Measurements from ENCODE around the gene GSG1L.

Gene GSG1L

DNA sequence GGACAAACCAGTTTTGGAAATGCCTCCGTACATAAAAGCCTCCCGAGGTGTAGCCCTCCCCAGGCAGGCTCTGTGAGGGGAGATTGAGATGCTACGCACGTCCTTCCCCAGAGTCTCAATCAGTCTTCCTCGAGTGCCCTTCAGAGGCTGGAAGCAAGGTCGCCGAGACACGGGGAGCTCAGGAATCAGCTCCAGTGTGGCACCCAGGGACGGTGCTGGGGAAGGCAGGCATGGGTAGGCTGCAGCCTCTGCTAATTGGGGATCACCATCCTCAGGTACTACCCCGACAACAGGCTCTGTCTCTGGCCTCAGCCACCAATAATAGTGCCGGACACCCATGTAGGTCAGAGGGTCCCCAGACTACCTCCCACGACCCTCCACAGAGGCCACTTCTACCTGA, 28.1 kb upstream of the GSG1L start:
- no peak for DNase-seq (ENCODE audit: low spot score)

DNA sequence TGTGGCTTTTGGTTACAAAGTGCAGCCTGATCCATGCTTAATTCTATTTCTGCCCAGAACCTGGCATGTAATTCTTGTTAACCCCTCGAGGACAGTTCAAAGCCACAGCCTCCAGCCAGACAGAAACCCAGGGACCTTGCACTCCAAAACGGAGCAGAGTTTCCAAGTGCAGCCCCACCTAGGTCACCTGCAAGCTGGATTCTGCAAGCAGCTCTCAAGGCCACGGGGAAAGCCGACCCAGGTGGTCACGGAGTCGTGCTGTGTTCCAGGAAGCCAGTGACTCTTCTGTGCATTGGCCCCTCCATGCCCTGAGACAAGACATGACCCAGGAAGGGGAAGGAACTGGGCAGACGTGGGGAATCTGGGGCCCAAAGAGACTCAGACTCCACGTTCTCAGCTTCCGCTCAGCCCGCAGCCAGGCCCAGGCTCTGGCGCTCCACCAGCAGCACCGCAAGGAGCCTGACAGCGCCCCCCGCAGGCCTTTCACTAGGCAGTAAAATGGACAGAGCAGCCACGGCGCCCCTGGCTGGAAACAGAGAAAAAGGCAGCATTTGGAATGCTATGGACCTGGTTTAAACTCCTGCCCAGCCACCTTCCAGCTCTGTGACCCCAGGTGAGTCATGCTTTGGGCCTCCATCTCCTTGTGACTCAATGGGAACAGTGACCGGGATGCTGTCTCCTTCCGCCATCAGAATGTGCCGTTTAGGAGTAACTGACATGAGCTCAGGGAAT, 27.3 kb upstream of the GSG1L start:
- DNase-seq (ENCODE audit: low spot score): no peak

DNA sequence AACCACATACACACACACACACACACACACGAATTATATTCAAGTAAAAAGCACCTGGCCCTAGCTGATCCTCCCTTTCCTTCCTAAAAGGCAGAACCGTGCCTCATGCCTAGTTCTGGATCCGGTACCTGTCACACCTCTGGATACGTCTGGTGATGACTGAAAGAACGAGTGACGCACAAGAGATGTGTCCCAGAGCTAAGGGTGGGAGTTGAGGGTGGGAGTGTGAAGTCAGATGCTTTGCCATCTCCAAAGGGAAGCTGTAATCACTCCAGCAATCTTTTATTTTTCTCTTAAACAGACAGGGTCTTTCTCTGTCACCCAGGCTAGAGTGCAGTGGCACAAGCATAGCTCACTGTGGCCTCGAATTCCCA, 26.5 kb upstream of the GSG1L start:
- no peak for DNase-seq (ENCODE audit: low spot score)

DNA sequence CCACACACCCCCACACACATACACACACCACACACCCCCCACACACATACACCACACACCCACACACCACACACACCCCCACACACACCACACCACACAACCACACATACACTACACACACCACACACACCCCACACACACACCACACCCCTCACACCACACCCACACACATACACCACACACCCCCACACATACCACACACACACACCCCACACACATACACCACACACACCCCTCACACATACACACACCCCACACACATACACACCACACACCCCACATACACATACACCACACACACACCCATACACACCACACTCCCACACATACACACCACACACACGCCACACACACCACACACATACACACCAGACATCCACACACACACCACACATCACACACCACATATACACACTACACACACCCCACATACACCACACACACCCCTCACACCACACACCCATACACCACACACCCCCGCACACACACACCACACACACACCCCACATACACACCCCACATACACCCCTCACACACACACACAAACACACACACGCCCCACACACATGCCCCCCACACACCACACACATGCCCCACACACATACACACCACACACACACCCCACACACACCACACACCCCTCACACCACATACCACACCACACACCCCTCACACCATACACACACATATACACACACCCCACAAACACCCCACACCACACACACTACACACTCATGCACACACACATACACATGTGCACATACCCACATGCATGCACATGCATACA, 25.9 kb upstream of the GSG1L start:
- no peak for DNase-seq (ENCODE audit: low spot score)

DNA sequence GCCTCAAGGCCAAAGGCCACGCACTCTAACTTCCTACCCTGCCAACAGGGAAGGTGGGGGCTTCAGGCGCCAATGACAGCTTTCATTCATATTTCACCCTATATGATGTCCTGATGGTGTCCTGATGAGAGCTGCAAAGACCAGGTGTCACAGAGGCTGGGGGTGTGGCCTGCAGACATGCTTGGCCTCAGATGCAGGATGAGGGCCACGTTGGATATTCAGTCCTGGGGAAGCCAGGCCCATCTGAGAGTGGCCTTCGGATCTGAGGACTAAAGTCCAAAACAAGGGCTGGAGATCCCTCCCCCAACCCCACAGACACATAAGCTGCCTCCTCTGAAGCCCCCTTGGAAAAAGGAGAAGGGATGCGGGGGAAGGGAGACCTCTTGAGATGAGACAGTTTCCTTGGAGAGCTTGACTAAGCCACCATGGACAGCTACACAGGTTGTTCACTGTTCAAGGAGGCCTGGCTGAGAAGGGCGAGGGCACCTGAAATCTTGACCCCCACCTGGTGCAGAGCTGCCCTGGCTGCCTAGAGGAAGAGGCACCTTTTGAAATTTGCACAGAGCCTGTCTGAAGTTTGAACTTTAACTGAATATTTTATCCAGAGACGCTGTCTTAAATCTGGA, 24.3 kb upstream of the GSG1L start:
- no peak for DNase-seq (ENCODE audit: low spot score)

DNA sequence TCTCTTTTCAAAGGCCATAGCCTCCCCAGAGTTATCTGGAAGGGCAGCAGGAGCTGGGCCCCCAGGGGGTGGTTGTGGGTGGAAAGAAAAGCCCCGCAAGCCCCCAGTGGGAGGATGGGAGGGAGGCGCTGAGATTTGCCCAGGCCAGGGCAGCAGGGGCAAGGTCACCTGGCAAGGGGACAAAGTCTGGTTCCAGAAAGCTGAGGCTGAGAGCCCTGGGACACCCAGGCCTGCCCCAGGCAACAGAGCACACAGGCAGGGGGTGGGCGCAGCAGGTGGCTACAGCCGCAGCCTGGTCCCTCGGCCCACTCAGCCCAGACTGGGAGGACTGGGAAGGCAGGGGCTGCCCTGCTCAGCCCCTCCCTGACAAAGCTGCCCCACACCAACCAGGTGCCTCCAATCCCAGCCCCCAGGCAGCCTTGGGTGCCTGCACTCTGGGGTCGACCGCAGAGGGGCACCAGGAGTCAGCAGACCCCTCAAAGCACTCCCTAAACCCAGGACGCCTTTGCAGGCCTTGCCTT, 23.7 kb upstream of the GSG1L start:
- no peak for DNase-seq (ENCODE audit: low spot score)

DNA sequence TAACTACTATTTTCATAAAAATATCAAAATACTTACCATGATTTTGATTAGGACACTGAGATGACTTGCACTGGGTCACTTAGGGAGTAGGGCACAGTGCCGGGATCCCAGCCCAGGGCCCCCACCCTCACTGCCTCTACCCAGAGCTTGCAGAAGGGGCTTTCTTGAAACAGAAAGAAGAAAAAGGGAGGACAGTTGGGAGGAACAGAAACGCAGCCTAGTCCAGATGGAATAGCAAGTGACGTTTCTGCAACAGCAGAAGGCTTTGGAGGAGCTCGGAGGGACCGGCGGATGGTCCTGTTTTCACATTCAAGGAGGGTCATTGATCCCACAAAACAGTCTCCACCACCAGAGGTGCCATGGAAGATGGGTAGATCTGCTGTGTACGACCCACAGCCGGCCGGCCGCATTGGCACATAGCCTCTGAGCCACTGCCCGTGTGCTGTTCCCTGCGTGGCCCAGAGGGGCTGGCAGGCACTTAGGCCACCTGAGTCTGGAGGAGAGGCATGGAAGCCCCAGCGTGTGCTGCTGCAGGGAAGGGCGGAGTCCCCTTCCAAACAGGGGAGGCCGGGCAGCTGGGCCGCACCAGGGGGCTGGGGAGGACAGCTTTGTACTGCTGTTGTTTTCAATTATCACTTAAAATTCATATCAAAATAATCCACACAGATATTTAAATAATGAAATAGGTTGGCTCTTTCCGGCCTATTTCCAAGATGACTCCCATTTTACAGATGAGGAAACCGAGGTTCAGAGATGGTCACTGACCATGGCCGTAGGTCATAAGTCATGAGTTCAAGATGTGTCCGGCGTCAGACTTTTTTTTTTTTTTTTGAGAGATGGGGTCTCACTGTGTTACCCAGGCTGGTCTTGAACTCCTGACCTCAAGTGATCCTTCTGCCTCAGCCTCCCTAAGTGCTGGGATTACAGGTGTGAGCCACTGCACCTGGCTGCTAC, 22.9 kb upstream of the GSG1L start:
- DNase-seq (ENCODE audit: low spot score): no peak

DNA sequence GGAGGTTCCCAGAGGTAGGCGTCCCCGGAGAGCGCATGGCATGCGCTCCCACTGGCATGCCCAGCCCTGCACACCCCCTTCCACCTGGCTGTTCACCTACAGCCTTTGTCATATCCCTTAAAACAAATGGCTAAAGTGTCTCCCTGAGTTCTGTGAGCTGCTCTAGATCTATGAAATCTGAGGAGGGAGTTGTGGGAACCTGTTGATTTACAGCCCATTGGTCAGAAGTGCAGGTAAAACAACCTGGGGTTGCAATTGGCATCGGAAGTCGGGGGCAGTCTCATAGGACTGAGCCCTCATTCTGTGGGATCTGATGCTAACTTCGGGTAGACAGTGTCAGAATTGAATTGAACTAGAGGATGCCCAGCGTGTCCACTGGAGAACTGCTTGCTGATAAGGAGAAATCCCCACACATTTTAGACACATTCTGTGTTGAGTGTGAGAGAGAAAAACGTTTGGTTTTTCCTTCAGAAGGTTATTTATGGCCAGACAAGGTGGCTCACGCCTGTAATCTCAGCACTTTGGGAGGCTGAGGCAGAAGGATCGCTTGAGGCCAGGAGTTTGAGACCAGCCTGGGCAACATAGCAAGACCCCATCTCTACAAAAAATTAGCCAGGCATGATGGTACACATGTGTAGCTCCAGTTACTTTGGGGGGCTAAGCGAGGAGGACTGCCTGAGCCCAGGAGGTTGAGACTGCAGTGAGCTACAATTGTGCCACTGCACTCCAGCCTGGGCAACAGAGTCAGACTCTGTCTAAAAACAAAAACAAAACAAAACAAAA, 22.1 kb upstream of the GSG1L start:
- DNase-seq (ENCODE audit: low spot score): no peak

DNA sequence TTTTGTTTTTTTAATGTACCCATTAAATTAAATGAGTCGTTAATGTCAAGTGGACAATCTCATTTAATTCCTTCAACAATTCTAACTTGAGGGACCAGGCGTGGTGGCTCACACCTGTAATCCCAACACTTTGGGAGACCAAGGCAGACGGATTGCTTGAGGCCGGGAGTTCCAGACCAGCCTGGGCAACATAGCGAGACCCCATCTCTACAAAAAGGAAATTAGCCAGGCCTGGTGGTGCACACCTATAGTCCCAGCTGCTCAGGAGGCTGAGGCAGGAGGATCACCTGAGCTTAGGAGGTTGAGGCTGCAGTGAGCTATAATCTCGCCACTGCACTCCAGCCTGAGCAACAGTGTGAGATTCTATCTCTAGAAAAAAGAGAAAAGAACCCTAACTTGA, 20.7 kb upstream of the GSG1L start:
- no peak for DNase-seq (ENCODE audit: low spot score)

DNA sequence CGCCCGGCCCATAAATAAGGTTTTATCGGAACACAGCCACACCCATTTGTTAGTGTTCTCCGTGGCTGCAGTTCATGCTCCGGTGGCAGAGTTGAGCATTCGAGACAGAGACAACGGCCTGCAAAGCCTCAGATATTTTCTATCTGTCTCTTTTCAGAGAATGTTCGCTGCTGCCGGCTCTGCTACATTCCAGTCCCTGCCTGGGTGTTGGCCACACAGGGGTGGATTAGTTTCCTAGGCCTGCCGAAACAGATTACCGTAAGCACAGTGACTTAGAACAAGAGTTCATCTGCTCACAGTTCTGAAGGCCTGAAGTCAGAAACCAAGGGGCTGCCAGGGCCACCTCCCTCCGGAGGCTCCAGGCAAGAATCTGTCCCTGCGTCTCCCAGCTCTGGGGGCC, 19.1 kb upstream of the GSG1L start:
- DNase-seq (ENCODE audit: low spot score): no peak

DNA sequence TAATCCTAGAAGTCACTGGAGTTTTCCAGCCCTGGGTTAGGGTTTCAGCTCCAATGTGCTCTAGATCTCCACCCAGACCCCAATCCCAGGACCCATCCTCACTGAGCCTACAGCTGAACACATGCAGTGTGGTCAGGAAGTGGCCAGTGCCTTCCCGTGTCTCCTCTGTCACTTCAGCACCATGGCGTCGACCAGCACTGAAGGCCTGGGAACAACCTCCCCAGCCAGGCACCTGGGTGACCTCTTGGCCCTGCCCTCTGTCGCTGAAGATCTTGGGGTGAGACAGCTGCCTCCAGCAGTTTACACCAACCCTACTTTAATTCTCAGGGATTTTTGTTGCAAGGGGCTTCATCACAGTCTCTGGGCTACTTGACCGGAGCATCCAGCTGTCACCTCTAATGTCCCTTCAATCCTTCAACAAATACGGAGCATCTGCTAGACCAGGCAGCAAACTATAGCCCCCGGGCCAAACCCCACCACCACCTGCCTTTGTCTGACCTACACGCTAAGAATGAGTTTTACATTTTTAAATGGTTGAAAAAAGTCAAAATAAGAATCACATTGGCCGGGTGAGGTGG, 18.0 kb upstream of the GSG1L start:
- no peak for DNase-seq (ENCODE audit: low spot score)

DNA sequence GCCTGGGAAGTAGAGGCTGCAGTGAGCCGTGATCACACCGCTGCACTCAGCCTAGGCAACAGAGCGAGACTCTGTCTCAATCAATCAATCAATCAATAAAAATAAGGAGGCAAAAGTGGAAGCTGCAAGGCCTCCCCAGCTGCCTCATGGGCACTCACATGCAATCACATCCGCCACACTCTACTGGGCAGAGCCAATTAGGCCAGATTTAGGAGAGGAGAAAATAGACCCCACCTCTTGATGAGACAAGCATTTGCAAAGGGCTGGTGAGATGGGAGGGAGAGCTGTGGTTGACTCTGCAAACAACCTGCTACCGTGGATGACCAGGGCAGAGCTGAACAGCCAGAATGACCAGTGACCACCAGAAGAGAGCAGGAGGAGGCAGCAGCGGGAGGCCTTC, 14.7 kb upstream of the GSG1L start:
- DNase-seq (ENCODE audit: low spot score): no peak

DNA sequence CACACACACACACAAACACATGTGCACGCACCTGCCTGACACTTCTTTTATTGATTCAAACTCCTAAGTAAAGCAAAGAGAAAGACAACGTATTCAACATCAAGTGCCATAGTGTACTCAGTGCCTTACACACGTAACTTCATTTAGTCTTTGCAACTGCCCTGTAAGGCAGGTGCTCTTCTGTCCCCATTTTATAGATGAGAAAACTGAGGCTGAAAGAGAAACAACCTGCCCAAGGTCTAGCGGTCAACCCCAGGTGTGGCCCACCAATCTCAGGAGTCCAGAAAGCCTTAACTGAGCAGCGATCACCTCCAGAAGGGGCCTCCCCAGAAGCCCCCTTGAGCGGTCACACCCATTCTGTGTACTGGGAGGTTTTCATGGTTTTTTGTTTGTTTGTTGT, 10.3 kb upstream of the GSG1L start:
- no peak for DNase-seq (ENCODE audit: low spot score)

DNA sequence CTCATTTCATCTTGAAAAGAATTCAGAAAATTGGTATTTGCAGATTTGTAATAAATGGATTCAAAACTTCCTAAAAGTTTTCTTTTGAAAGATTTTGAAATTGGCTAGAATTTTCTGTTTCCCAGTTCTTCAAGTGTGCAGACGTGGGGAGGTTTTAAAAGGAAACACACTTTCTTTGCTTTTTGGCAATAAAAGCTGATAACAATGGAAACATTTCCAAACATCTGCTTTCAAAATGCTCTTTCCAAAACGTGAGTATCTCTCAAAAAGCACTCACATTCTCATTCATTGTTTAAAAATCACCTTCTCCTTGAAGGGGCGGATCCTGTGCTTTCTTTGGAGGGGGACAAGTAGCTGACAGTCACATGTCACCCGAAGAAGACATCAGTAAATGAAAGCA, 8.6 kb upstream of the GSG1L start:
- DNase-seq (ENCODE audit: low spot score): no peak

DNA sequence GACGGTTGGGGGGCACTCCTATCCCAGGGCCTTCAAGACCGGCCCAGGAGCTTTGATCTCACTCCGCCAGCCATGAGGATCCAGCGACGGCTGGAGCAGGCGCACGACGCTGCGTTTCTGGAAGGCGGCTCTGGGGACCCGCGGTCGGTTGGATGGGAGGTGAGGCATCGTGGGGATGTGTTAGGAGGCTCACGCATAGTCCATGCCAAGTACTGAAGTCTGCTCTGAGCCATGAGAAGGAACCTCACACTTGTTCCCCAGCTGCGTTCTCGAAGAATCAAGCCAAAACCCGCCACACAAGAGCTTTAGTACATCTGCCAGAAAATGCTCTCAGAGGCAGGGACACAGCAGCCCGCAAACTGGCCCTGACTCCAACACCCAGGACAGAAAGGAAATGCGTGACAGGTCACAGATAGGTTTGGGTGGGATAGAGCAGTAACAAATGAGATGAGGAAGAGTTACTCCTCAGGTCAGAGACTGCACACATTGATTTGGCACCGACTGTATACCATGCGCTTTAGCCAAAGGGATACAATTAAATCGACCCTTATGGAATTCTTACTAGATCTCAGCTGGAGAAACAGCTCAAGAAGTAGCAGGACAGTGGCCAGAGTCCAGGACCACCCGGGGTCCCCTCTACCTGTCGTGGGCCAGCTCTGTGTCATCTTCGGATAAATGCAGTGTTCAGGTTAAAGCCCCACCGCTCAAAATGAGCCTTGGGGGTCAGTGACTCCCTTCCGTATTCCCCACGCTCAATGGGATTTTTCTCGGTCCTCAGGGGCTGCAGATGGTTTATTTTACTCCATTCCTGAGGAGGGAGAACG, 6.7 kb upstream of the GSG1L start:
- DNase-seq (ENCODE audit: low spot score): no peak

DNA sequence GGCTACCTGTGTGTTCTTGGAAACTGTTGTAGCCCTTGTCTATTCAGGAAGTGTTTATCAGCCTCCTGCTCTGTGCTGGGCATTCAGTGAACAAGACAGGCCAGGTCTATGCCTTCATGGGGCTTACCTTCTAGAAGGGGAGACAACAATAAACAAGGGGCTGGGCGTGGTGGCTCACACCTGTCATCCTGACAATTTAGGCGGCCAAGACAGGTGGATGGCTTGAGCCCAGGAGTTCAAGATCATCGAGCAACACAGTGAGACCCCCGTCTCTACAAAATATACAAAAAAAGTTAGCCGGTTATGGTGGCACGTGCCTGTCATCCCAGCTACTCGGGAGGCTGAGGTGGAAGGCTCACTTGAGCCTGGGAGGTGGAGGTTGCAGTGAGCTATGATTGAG, 5.5 kb upstream of the GSG1L start:
- no peak for DNase-seq (ENCODE audit: low spot score)

DNA sequence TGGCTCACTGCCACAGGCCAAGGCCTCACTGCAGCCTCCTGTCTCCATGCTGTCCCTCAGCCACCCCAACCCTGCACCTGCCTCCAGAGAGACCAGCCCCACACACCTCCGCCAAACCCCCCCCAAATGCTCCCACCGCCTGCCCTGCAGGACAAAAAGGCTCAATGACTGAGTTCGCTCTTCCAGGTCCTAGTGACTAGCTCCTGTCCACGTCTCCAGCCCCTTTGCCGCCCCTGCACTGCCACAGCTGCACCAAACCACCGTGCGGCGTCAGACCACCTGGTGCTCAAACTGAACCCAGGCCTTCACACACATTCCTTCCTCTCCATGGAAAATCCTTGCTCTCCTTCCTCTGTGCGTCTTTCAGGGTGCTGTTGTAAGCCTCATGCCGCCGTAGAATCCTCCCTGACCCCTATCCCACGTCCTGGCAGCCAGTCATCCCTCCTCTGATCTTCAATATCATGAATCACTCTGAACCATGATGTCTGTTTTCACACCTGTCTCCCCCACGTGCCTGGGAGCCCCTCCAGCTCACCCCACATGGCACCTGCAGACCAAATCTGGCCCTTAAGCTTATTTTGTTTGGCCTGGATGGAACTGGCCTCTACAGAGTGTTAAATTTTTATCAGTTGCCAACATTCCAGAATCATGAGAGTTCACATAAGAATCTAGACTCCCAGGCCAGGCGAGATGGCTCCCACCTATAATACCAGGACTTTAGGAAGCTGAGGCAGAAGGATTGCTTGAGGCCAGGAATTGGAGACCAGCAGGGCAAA, 4.3 kb upstream of the GSG1L start:
- no peak for DNase-seq (ENCODE audit: low spot score)

DNA sequence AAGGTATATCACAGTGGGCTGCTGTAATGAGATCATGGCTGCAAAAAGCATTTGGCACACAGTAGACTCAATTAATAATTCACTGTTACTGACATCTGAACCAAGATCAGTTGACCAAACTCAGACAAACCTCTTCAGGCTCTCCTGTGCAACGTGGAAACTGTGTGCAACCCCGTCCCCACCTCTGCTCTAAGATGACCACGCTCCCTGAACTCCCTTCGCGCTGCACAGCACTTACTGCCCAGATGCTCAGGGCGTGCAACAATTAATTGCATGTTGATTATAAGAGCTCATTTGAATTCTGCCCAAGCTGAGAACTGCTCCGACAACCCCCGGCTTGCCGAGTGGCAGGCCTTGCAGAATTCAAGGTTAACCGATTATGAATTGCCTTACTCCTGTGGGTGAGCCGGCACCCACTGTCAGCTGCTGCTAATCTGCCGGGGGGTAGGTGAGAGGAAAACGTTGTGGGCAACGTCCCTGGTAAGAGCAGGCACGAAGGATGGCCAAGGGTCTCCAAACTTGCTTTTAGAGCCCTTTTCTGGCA, 1.3 kb upstream of the GSG1L start:
- no peak for DNase-seq (ENCODE audit: low spot score)

DNA sequence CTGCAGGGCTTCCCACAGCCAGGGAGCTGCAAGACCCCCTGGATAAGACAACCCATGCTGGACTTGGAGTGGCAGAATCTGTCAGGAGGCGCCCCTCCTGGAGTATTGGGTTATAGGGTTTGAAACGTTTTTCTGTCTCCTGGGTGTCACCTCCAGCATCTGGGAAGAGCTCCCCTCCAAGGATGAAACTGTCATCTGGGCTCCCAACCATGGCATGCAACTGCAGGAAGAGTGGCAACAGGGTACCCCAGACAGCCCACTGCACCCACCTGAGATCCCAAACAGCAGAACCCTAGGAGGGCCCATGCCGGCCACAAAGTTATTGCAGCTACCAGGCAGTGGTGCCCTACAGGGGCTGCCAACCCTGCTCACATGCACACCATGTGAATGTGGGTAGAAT, 636 bp upstream of the GSG1L start:
- DNase-seq (ENCODE audit: low spot score): no peak
